ENCODE results near the gene CDH7. TPM values are rescaled to one million over a fixed set of nuclear protein-coding genes. Genes with fewer than 3 reads are reported as not detected.

CDH7 gene
- total RNA-seq, 1 donor from 2014 or later = 9.2 TPM

DNA sequence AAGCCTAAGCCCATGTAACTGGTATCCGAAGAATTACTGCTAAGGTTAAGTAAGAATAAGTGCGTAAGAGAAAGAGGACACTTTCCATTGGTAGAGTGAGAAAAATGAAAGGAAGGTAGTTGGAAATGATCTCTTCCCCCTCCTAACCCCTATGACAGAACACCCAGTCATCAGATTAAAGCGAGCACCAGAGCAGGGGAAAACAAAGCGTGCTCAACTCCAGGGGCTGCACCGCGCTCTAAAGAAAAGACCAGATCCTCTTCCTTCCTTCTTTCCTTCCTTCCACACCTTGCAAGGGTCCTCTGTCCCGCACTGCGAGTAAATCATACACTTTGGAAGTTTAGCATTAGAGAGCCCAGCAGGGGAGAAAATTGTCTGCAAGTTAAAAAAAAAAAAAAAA is 971 bp upstream of the CDH7 start:
- peak overlapping the region; percentile 69 for H3K27ac Mint-ChIP-seq
- DNase-seq (ENCODE audit: low spot score, unreplicated experiment) = no peak
- H3K36me3 Mint-ChIP-seq (ENCODE audit: insufficient read depth) = no peaks in the 10 kb centered on the region
- peaks cover 24% of the 10 kb centered on the region for H3K4me1 Mint-ChIP-seq (ENCODE audit: low read depth)
- H3K4me3 Mint-ChIP-seq (ENCODE audit: low read depth) = peak overlapping the region; percentile 87
- H3K9me3 Mint-ChIP-seq (ENCODE audit: low read depth) = no peaks in the 10 kb centered on the region
- TF ChIP-seq, protein P1, sequence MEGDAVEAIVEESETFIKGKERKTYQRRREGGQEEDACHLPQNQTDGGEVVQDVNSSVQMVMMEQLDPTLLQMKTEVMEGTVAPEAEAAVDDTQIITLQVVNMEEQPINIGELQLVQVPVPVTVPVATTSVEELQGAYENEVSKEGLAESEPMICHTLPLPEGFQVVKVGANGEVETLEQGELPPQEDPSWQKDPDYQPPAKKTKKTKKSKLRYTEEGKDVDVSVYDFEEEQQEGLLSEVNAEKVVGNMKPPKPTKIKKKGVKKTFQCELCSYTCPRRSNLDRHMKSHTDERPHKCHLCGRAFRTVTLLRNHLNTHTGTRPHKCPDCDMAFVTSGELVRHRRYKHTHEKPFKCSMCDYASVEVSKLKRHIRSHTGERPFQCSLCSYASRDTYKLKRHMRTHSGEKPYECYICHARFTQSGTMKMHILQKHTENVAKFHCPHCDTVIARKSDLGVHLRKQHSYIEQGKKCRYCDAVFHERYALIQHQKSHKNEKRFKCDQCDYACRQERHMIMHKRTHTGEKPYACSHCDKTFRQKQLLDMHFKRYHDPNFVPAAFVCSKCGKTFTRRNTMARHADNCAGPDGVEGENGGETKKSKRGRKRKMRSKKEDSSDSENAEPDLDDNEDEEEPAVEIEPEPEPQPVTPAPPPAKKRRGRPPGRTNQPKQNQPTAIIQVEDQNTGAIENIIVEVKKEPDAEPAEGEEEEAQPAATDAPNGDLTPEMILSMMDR (IDR thresholded peaks at IDR 0.05; ENCODE audit: unreplicated experiment) = no peak
- peaks cover 36% of the 10 kb centered on the region for H3K27me3 Mint-ChIP-seq

DNA sequence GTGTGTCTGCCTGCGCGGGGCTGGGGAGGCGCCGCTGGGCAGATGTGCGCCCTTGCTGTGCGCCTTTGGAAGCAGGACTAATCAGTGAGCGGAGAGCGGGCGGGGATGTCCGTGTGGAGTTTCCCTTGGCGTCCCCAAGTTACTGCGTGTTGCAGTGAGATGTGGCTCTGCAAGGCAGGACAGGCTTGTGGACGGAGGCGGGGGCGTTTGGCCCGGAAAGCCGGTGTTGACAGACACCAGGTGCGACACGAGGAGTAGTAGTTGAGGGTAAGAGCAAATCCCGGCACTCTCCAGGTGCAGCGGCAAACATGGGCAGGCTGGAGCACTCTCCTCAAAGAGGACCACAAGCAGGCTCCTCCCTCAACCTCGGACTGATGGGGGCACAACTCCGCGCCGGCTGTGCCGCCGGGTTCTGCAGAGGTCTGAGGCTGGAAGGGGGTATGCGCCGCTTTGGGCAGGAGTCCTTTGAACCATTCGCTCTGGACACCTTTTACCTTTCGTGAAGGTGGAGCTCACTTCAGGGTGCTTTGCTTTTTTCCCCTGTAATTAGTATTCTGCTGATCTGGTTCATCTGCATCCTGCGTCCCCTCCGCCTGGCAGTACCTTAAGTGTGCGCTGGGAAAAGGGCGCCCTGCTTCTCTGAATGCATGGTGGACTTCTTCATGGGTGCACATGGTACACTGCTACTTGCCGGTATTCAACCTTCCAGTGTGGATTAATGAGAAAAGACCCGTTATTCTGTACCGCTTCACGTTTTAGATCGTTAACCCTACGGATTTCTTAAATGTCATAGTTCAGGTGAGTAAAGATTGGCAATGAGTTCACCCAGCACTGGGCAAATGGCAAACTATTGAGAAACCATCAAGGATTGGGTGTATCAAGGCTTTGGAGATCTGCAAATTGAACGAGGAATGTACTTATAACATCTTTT is 608 bp downstream of the CDH7 start:
- peak; percentile 10 for DNase-seq (ENCODE audit: low spot score, unreplicated experiment)
- Mint-ChIP-seq H3K27me3 (peaks cover 38% of the 10 kb centered on the region), H3K36me3 (ENCODE audit: insufficient read depth) (no peaks in the 10 kb centered on the region), H3K9me3 (ENCODE audit: low read depth) (no peaks in the 10 kb centered on the region), H3K4me3 (ENCODE audit: low read depth) (peak overlapping the region; percentile 87), H3K4me1 (ENCODE audit: low read depth) (peaks cover 23% of the 10 kb centered on the region), H3K27ac (no peak overlapping the region)
- TF ChIP-seq, protein P1 (IDR thresholded peaks at IDR 0.05; ENCODE audit: unreplicated experiment) = no peak

DNA sequence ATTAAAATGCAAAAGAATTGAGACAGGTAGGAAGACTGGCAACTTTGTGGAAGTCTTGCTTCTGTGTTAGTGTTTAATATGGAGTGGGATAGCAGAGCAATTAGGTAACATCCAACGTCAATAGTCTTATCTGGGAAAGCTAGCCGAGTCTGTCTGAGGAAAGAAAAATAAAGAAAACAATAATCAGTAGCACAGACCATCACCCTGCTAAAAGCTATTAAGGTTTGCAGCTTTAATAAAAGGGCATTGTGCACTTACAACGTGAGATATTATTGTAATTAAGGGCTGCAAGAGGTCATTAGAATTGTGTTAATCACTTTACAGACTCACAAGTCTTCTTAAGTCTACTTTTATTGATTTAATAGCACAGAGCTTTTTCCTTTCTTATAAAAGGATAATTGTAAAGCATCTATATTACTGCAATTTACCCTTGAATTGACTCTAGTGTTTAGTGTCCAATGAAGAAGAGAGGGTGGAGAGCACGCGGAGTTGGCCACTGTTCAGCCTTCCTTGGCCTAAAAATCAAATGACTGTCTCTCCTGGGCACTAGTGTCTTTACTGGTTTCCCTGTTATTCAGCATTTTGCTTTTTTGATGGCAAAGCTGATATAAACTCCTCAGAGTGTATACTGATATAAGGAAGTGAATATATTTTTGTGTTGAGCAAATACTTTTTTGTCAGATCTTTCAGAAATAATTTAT is 2.0 kb downstream of the CDH7 start:
- Mint-ChIP-seq H3K9me3 (ENCODE audit: low read depth) (no peaks in the 10 kb centered on the region), H3K27ac (no peak overlapping the region), H3K27me3 (peaks cover 32% of the 10 kb centered on the region), H3K36me3 (ENCODE audit: insufficient read depth) (no peaks in the 10 kb centered on the region), H3K4me1 (ENCODE audit: low read depth) (peaks cover 25% of the 10 kb centered on the region), H3K4me3 (ENCODE audit: low read depth) (peak overlapping the region; percentile 43)
- TF ChIP-seq, protein P1 (IDR thresholded peaks at IDR 0.05; ENCODE audit: unreplicated experiment) = no peak
- DNase-seq (ENCODE audit: low spot score, unreplicated experiment) = no peak

DNA sequence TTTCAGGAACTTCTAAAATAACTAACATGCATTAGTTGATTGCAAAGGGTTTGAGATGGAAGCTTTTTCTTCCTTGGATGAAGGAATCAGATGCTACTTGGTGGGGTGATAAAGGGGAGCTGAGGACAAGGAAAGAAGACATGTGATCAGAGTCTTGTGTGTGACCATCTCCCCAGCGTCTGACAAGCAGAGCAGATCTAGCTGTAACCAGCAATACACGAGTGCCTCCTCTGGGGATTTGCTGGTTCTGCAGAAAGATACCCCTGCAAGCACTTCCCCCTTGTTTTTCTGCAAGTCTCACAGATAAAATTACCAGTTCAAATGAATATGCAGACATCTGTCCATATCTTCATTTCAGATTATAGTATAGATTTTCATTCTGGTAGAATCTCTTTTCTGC is 2.7 kb downstream of the CDH7 start:
- H3K4me3 Mint-ChIP-seq (ENCODE audit: low read depth) = no peak overlapping the region
- H3K27ac Mint-ChIP-seq = no peak overlapping the region
- no peaks in the 10 kb centered on the region for H3K36me3 Mint-ChIP-seq (ENCODE audit: insufficient read depth)
- peaks cover 30% of the 10 kb centered on the region for H3K4me1 Mint-ChIP-seq (ENCODE audit: low read depth)
- H3K27me3 Mint-ChIP-seq = peaks cover 26% of the 10 kb centered on the region
- peak; percentile 30 for DNase-seq (ENCODE audit: low spot score, unreplicated experiment)
- TF ChIP-seq, protein P1 (IDR thresholded peaks at IDR 0.05; ENCODE audit: unreplicated experiment) = peak; percentile 78
- H3K9me3 Mint-ChIP-seq (ENCODE audit: low read depth) = no peaks in the 10 kb centered on the region

DNA sequence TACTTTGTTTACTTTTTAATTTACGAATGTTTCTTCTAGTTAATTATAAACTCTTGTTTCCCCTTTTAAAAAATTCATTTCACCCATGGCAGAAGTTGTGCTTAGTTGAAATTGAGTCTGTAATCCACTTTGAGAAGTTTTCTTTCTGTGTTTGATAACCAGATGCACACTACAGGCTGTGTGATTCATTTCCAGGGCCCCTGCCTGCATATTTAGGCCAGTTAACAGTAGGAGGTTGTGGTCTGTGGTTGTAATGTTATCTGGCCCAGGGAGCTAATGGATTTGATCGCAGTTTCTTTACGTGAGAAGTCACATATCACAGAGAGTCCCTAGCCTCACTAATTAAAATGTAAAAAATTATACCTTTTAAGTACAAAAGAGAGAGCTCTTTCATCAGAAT is 3.3 kb downstream of the CDH7 start:
- H3K4me3 Mint-ChIP-seq (ENCODE audit: low read depth) = no peak overlapping the region
- no peak for DNase-seq (ENCODE audit: low spot score, unreplicated experiment)
- no peaks in the 10 kb centered on the region for H3K9me3 Mint-ChIP-seq (ENCODE audit: low read depth)
- peaks cover 30% of the 10 kb centered on the region for H3K4me1 Mint-ChIP-seq (ENCODE audit: low read depth)
- H3K27ac Mint-ChIP-seq = no peak overlapping the region
- TF ChIP-seq, protein P1 (IDR thresholded peaks at IDR 0.05; ENCODE audit: unreplicated experiment) = no peak
- no peaks in the 10 kb centered on the region for H3K36me3 Mint-ChIP-seq (ENCODE audit: insufficient read depth)
- peaks cover 20% of the 10 kb centered on the region for H3K27me3 Mint-ChIP-seq
